ENCODE results near the gene THAP7. TPM values are rescaled to one million over a fixed set of nuclear protein-coding genes. Genes with fewer than 3 reads are reported as not detected.
A peak's percentile ranks its signal among the peaks of the same experiment; 100 is the strongest.
"Not testable (repeated sequence)": the region's sequence is repeated elsewhere in the genome, so short reads cannot be mapped to it uniquely, and the experiment has no call there.

The THAP7 gene
- 34.9 TPM for total RNA-seq

DNA sequence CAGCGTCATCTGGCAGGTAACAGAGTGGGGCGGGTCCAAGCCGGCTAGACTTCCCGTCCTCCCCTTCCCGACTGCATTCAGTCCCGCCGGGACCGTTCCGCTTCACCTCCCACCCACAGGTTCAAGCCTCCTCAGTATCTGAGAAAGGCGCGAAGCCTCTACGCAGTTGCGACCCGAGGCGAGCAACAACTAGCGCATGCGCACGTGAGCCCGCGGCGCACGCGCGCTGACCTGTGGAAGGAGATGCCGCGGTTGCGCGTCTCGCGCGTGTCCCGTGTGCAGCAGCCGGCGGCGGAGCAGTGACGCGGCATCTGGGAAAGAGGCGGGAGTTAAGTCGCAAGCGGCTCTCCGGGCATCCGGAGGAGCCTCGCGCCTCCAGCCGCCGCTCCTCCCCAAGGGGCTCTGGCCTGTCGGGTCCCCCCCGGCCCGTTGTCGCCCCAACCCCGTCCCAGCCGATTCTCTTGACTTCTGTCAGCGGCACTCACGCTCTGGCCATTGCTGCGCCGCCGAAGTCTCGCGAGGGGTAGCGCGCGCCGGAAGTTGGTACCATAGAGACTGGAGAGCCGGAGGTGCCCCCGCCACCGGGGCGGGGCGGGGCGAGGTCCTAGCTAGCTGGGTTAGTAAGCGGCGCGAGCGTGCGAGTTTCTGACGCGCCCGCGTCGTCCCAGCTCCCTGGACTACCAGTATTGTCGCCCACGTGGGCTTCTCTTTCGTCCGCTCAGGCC lies at the start of gene THAP7:
THAP7 (minus strand) TSS at position 518 of the 725 bp plus-strand sequence; CDS start at position 311, 207 bp downstream.
- Histone ChIP-seq H3K27me3 (no peaks in the 10 kb centered on the region), H3K36me3 (peaks cover 0 to 19% of the 10 kb centered on the region in 2 donors), H3K27ac (peak within 1 kb of the TSS; percentile 95), H3K4me3 (peak within 1 kb of the TSS; percentile 51 to 79), H3K4me1 (peaks cover 37% of the 10 kb centered on the region), H3K9me3 (no peaks in the 10 kb centered on the region)
- TF ChIP-seq POLR2A (IDR thresholded peaks at IDR 0.05) (peak in 1 of 2 donors; percentile 71), POLR2AphosphoS5 (IDR thresholded peaks at IDR 0.05; ENCODE audit: insufficient read depth in 1 of 2, low read depth in 1 of 2) (peak; percentile 96 to 98)
- TF ChIP-seq, protein P1, sequence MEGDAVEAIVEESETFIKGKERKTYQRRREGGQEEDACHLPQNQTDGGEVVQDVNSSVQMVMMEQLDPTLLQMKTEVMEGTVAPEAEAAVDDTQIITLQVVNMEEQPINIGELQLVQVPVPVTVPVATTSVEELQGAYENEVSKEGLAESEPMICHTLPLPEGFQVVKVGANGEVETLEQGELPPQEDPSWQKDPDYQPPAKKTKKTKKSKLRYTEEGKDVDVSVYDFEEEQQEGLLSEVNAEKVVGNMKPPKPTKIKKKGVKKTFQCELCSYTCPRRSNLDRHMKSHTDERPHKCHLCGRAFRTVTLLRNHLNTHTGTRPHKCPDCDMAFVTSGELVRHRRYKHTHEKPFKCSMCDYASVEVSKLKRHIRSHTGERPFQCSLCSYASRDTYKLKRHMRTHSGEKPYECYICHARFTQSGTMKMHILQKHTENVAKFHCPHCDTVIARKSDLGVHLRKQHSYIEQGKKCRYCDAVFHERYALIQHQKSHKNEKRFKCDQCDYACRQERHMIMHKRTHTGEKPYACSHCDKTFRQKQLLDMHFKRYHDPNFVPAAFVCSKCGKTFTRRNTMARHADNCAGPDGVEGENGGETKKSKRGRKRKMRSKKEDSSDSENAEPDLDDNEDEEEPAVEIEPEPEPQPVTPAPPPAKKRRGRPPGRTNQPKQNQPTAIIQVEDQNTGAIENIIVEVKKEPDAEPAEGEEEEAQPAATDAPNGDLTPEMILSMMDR (IDR thresholded peaks at IDR 0.05): peak in 1 of 3 experiments; percentile 7
- peak in 1 of 2 donors; percentile 98 for DNase-seq (ENCODE audit: extremely low spot score in 2 of 2)
- intact Hi-C loops (cut with DNase I): no loop called here

DNA sequence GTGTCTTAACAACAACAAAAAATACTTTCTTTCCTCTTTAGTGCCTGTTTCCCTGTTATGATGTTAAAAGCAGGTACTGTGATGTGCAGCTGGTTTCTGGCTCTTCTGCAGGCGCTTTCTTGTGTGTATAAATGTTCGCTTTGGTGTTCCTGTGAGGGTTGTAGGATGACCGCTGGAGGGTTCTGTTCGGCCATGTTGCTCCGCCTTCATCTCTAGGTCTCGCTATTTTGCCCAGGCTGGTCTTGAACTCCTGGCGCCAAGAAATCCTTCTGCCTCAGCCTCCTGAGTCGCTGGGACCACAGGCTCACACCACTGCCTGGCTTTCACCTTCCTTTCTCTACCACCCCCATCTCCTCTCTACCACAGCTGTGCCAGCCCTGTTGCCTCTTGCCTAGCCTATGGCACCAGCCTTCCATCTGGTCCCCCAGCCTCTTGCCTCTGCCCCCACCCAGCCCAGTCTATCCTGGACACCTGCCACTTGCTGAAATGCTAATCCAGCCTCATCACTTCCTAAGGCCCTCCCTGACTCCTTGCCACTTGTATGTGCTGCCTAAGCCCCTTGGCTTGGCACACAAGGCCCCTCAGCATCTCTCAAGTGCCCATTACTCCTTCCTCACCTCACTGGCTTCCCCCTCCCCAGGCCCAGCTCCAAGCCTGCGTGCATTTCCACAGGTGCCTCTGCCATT lies 49.4 kb upstream of the THAP7 start:
- Histone ChIP-seq H3K4me3 (no peak overlapping the region), H3K36me3 (no peaks in the 10 kb centered on the region), H3K27ac (no peak overlapping the region), H3K9me3 (no peaks in the 10 kb centered on the region), H3K27me3 (no peaks in the 10 kb centered on the region), H3K4me1 (no peaks in the 10 kb centered on the region)
- no peak for TF ChIP-seq POLR2AphosphoS5 (IDR thresholded peaks at IDR 0.05; ENCODE audit: insufficient read depth in 1 of 2, low read depth in 1 of 2)
- TF ChIP-seq, protein P1 (IDR thresholded peaks at IDR 0.05): no peak
- intact Hi-C loops (cut with DNase I): no loop called here
- DNase-seq (ENCODE audit: extremely low spot score in 2 of 2): no peak

DNA sequence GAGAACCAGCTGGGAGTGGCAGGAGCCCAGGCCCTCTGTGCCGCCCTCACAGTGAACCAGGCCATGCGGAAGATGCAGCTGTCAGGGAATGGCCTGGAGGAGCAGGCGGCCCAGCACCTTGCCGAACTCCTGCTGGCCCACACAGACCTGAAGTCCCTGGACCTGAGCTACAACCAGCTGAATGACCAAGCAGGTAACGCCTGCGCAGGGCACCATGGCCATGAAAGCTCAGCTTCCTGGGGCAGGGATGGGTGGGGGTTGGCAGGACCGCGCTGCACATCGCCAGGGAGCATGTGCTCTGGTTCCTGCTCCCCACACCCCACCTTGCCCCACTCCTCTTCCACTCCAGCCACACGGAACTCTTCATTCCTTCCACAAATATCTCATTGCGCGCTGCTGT lies 47.0 kb upstream of the THAP7 start:
- intact Hi-C loops (cut with DNase I); H3K27ac ChIP-seq; DNase-seq (ENCODE audit: extremely low spot score in 2 of 2); H3K27me3 ChIP-seq; H3K9me3 ChIP-seq; H3K36me3 ChIP-seq; H3K4me3 ChIP-seq: not testable (repeated sequence)
- peaks cover 20% of the 10 kb centered on the region for H3K4me1 ChIP-seq

- intact Hi-C loops (cut with DNase I); DNase-seq (ENCODE audit: extremely low spot score in 2 of 2): not testable (repeated sequence)
Measured at GRCh38 chr22:21048448-21048847, 46.5 kb upstream of the THAP7 start.

GRCh38 chr22:21047730-21048129 lies 45.8 kb upstream of the THAP7 start:
- no peaks in the 10 kb centered on the region for H3K27me3 ChIP-seq
- no peak for DNase-seq (ENCODE audit: extremely low spot score in 2 of 2)
- no peaks in the 10 kb centered on the region for H3K36me3 ChIP-seq
- H3K4me3 ChIP-seq: no peak overlapping the region
- H3K4me1 ChIP-seq: peaks cover 21% of the 10 kb centered on the region
- H3K27ac ChIP-seq: no peak overlapping the region
- TF ChIP-seq, protein P1 (IDR thresholded peaks at IDR 0.05): no peak
- no peak for TF ChIP-seq POLR2AphosphoS5 (IDR thresholded peaks at IDR 0.05; ENCODE audit: insufficient read depth in 1 of 2, low read depth in 1 of 2)
- TF ChIP-seq POLR2A (IDR thresholded peaks at IDR 0.05): no peak
- H3K9me3 ChIP-seq: no peaks in the 10 kb centered on the region
- intact Hi-C loops (cut with DNase I): no loop called here

More at GRCh38 chr22:21048448-21048847, 46.5 kb upstream of the THAP7 start:
- H3K36me3 ChIP-seq, H3K27ac ChIP-seq, H3K9me3 ChIP-seq, H3K27me3 ChIP-seq, H3K4me3 ChIP-seq: not testable (repeated sequence)
- H3K4me1 ChIP-seq: peaks cover 21% of the 10 kb centered on the region
